Measurements from ENCODE around the gene CIB4.
"Not testable (repeated sequence)": the region's sequence is repeated elsewhere in the genome, so short reads cannot be mapped to it uniquely, and the experiment has no call there.

CIB4 gene

GRCh38 chr2:26665296-26665695 lies 24.1 kb upstream of the CIB4 start:
- not testable (repeated sequence) for DNase-seq

DNA sequence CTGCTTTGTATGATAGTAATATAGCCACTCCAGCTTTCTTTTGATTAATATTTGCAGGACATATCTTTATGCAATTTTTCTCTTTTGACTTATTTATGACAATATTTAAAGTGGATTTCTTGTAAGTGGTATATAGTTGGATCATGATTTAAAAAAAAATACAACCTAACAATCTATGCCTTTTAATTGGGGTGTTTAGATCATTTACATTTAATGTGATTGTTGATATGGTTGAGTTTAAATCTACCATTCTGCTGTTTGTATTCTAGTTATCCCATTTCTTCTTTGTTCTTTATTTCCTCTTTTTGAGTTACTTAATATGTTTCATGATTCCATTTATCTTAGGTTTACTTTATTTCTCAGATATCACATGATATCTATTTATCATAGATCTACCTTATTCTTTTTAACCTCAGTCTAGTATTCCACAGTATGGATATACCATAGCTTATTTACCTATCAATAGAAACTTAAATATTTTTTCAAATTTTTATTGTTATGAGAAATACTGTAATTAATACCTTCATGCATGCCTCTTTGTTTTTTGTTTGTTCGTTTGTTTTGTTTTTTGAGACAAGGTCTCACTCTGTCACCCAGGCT lies 19.3 kb upstream of the CIB4 start:
- DNase-seq = no peak

GRCh38 chr2:26658691-26659346 lies 17.7 kb upstream of the CIB4 start:
- no peak for DNase-seq

DNA sequence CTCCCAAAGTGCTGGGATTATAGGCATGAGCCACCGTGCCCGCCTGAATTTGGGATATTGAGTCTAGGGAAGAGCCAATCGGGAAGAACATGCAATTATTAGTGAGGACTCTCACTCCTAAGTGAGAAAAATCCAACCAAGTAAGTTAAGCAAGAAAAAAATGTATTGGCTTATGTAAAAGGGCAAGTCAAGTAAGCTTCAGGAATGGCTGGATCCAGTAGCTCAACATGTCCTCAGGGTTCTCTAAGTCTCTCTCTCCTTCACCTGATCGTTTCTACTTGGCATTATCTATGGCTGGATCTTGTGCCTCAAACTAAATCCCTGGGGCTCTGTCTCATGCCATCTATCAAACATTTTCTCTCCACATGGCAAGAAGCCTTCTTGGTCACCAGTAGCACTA lies 16.1 kb upstream of the CIB4 start:
- DNase-seq = no peak

GRCh38 chr2:26655611-26656195 lies 14.5 kb upstream of the CIB4 start:
- DNase-seq = no peak

DNA sequence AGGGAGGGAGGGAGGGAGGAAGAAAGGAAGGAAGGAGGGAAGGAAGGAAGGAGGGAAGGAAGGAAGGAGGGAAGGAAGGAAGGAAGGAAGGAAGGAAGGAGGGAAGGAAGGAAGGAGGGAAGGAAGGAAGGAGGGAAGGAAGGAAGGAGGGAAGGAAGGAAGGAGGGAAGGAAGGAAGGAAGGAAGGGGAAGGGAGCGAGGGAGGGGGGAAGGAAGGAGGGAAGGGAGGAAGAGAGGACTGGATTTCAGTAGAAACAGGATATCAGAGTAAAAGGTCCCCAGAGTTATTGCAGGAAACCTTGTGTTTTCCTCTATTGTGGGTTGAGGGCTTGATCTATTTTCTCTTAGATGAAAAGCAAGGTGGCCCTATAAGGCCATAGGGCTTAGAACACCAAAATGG lies 14.0 kb upstream of the CIB4 start:
- not testable (repeated sequence) for DNase-seq

- DNase-seq = no peak
These were observed 12.8 kb upstream of the CIB4 start for GRCh38 chr2:26654061-26654340.

DNA sequence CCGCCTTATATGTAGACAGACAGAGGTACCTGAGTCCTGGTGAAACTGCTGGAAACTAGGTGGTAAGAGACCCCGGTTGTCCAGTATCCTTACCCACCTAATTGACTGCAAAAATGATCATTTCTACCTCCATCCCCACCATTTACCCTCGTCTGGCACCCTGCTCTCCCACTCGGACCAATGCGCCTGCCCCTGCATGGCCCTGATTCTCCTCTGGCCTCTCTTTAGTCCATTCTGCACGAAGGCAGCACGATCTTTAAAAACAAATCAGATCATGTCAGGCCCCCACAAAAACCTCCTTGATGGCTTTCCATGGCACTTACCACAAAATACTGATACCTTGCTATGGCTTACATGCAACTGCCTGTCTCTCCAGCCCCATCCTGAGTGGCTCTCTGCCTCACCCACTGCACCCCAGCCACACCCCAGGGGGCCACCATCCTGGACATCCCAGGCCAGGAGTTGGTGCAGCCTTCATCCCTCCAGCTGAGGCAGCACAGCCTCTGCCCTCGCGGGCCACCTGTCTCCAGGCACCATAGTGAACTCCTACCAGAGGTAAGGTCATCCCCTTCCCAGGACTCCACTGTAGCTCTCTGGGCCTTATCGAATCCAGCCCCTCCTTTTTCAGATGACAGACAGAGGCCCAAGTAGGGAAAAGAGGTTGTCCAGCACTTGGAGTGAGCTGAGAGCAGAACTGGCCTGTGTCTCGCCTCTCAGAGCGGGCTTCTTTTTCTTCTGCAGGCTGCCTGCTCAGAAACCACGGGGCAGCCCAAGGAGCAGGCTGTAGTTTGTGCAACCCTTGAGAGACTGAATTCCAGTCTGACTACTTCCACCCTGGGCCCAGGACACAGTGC lies 12.3 kb upstream of the CIB4 start:
- DNase-seq = no peak

DNA sequence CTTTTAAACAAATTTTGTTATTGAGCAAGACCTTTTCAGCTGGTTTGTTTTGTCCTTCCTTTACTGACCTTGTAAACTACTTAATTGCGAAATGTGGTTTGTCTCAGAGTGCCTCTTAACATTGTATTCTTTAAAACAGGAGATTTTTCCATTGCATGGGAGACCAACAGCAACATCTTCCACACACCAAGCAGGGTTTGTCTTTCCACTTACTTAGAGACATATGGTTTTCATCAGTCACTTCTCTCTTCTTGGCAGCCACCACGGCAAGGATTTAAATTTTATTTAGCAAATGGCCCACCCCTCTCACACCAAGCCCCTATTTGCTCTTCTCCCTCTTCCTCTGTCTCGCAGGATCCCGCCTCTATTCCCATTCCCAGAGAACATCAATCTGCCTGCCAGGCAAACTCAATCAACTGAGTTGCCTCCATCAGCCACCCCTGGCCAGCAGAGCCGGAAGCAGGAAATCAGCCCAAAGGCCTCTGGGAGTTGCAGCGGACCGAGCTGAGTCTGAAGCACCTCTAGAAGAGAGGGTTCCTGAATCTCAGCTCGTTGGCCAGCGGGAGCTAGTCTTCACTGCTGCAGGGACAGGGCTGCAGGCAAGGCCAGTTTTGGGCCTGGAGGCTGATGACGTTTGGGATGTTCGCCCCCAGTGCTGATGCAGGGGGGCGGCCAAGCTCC lies 11.3 kb upstream of the CIB4 start:
- no peak for DNase-seq

- DNase-seq = no peak
These were observed 10.6 kb upstream of the CIB4 start for GRCh38 chr2:26651799-26652198.

DNA sequence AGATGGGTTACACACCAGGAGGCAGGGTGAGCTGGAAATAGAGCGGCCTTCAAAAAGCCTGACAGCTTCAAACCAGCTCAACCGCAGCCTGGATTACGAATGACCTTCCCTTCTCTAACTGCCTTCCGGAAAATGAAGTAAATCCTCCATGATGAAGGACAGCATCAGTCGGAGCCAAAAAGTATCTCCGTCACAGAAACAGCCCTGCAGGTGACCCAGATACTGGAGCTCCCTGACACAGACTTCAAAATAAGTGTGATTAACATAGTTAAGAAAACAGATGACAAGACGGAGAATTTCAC lies 10.3 kb upstream of the CIB4 start:
- no peak for DNase-seq

GRCh38 chr2:26650713-26651469 lies 9.7 kb upstream of the CIB4 start:
- DNase-seq = no peak

DNA sequence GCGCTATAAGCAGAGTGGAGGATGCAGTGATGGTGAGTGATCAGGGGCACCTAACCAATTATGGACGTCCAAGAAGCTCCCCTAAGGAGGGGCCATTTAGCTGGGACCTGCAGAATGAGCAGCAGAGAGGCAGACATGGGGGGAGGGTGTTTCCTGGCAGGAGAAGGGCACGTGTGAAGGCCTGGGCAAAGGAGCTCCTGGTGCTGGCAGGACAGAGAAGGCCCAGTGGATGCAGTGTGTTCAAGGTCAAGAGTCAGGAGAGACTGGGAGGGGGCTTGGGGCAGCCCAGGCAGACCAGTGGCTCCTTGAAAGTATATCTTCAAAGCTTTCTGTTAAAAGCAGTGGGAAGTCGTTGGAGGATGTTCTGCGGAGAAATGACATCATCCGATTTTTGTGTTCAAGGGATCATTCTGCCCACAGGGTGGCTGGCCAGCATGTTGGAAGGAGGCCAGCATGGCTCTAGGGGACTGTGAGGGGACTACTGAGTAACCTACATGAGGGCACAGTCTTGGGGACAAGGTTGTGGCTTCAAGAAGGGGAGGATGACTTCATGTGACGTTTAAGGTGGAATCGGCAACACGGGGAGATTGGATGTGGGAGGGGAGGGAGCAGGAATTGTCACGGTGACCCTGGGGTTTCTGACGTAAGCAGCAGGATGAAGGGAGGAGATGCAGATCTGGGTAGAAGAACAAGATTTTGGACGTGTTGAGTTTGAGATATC lies 9.0 kb upstream of the CIB4 start:
- no peak for DNase-seq

GRCh38 chr2:26649322-26649721 lies 8.2 kb upstream of the CIB4 start:
- no peak for DNase-seq

DNA sequence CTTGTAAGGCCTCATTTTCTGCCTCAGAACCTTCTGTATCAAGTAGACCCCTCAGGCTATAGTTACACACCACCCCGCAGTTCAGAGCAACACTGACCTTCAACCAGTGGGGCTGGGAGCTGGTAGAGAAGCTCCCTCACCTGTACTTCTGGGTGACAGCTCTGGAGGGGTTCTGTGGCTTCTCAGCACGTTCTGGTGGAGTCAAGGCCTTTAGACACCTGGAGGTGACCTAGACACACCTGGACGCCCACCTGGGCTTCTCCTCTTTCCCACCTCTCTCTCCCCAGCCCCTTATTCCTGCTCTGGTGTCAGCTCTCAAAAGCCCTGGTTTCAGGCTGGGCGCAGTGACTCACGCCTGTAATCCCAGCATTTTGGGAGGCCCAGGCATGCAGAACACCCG lies 7.3 kb upstream of the CIB4 start:
- DNase-seq = no peak

DNA sequence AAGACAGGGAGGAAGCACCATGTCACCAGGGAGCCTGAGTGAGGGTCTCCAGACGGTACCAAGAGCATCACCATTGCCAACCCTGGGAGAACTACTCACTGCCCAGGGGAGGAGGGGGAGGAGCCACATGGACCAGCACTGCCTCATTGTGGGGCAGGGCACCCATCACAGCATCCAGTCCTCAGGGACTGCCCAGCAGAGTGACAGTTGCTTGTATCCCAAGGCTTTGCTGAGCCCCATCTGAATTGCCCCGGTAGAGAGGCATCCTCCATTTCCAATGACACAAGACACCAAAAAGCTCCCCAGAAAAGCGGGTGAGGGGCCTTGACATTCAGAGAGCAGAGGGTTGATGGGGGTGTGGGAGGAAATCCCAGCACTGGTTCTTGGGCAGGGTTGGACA lies 6.8 kb upstream of the CIB4 start:
- DNase-seq = no peak

DNA sequence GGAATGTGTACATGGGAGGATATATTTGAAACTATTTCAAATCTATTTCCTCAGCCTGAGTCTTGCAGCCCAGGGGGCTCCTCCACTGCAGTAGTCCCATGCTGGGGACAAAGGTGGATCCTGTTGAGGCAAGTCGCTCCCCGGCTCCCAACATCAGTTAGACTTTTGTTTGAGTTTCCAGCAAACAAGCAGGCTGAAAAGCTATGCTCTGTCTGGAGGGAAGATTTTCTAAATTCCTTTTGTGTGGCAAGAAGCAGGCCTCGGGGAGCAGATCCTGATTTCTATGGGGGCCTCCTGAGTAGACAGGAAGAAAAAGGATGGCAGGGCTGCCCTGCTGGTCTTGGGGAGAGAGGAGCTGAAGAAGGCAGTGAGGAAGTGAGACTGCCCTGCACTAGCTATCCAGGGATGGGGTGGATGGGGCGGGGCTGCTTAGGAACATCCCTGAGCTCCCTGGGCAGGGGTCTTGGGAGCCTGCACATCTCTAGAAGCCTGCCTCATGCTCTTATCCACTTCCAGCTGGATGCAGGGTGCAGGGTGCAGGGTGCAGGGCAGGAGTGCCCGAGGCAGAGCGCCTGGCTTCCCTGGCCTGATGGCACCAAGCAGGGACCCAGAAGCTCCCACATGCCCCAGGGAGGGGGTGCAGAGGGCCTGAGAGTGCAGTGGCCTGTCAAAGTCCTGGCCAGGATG lies 6.0 kb upstream of the CIB4 start:
- no peak for DNase-seq

DNA sequence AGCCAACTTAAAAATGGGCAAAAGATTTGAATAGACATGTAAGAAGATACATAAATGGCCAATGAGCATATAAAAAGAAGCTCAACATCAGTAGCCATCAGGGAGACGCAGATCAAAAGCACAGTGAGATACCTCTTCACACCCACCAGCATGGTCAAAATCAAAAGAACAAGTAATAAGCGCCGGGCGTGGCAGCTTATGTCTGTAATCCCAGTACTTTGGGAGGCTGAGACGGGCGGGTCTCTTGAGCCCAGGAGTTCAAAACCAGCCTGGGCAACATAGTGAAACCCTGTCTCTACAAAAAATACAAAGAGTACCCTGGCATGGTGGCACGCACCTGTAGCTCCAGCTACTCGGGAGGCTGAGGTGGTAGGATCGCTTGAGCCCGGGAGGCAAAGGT lies 4.6 kb upstream of the CIB4 start:
- DNase-seq = no peak

DNA sequence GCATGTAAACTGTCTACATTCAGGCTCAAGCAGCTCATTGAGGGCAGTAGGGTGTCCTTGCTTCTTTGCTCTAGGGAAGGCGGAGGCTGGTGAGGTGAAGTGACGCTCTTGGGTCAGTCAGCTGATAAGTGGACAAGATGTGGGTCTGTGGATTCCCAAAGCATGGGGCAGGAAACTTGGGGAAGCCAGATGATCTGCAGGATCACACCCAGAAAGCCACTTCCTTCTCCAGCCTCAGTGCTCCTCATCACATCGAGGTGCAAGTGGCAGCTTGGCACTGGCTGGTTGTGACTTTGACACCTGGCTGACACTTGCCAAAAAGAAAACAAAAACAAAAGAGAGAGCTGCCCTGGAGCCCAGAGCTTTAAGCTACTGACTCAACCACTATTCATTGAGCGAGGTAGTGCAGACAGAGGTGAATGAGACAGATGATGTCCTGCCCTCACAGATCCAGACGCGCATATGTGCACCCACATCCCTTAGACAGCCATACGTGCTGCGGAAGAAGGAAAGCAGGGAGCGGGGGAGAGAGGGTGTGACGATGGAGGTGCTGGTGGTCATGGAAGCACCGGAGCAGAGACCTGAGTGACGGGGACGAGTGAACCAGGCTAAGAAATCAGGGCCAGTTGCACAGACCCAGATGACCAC lies 3.1 kb upstream of the CIB4 start:
- DNase-seq = no peak

DNA sequence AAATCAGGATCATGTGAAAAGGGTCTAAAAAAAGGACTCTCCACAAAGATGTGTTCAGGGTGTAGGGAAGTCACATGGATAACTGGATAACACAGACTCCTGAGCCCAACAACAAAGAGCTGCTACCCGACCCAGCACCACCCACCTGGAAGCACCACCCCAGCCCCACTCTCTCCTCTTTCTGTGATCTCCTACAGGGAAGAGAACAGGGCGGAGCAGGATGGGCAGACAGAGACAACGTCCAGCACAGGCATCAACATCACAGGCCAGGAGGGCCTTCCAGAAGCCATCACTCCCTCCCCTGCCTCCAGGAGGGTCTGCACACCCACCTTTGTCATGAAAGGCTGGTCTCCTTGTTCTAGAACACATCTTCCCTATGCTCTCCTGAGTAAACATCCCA lies 1.3 kb upstream of the CIB4 start:
- DNase-seq = no peak

DNA sequence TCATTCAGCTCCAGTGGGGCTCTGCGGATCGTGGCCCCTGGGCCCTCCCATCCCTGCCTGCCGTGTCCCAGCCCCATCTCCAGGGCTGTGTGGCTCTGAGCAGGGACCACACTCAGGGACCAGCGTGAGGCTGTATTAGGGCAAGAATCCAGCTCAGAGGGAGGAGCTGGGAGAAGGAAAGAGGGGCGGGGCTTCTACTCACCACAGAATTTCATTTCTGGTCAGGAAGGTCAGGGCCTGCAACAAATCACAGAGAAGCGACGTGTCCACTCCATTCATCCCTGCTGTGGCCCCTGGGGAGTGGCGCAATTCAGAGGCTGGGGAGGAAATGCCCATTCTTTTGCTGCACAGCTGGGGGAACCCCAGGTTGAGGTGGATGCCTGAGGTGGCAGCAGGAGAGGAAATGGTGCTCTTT lies 828 bp downstream of the CIB4 start:
- no peak for DNase-seq
